ENCODE data around the gene SH2B2.

The SH2B2 gene

GRCh38 chr7:102286237-102287110 lies at the start of gene SH2B2:
Gene SH2B2 (plus strand): TSS chr7:102286868. CDS start chr7:102300551, 13,683 bp downstream.
- peak; percentile 18 to 21 for DNase-seq (ENCODE audit: low read depth in 1 of 2, low spot score in 1 of 2)

- DNase-seq (ENCODE audit: low read depth in 1 of 2, low spot score in 1 of 2), result no peak
Measured at GRCh38 chr7:102239206-102239820, 47.4 kb upstream of the SH2B2 start.

GRCh38 chr7:102241431-102241830 lies 45.2 kb upstream of the SH2B2 start:
- DNase-seq (ENCODE audit: low read depth in 1 of 2, low spot score in 1 of 2), result no peak

- no peak for DNase-seq (ENCODE audit: low read depth in 1 of 2, low spot score in 1 of 2)
Measured at GRCh38 chr7:102244601-102245000, 42.1 kb upstream of the SH2B2 start.

GRCh38 chr7:102248081-102248455 lies 38.6 kb upstream of the SH2B2 start:
- no peak for DNase-seq (ENCODE audit: low read depth in 1 of 2, low spot score in 1 of 2)

GRCh38 chr7:102248456-102249395 lies 37.9 kb upstream of the SH2B2 start:
- no peak for DNase-seq (ENCODE audit: low read depth in 1 of 2, low spot score in 1 of 2)

GRCh38 chr7:102251531-102252365 lies 34.9 kb upstream of the SH2B2 start:
- DNase-seq (ENCODE audit: low read depth in 1 of 2, low spot score in 1 of 2), result no peak

GRCh38 chr7:102252366-102252982 lies 34.2 kb upstream of the SH2B2 start:
- no peak for DNase-seq (ENCODE audit: low read depth in 1 of 2, low spot score in 1 of 2)

GRCh38 chr7:102253066-102253972 lies 33.3 kb upstream of the SH2B2 start:
- DNase-seq (ENCODE audit: low read depth in 1 of 2, low spot score in 1 of 2), result no peak

GRCh38 chr7:102253973-102254370 lies 32.7 kb upstream of the SH2B2 start:
- DNase-seq (ENCODE audit: low read depth in 1 of 2, low spot score in 1 of 2), result no peak

GRCh38 chr7:102254521-102254920 lies 32.1 kb upstream of the SH2B2 start:
- DNase-seq (ENCODE audit: low read depth in 1 of 2, low spot score in 1 of 2), result no peak

- no peak for DNase-seq (ENCODE audit: low read depth in 1 of 2, low spot score in 1 of 2)
Measured at GRCh38 chr7:102255501-102255900, 31.2 kb upstream of the SH2B2 start.

GRCh38 chr7:102255916-102256315 lies 30.8 kb upstream of the SH2B2 start:
- no peak for DNase-seq (ENCODE audit: low read depth in 1 of 2, low spot score in 1 of 2)

GRCh38 chr7:102258073-102258748 lies 28.5 kb upstream of the SH2B2 start:
- no peak for DNase-seq (ENCODE audit: low read depth in 1 of 2, low spot score in 1 of 2)

- no peak for DNase-seq (ENCODE audit: low read depth in 1 of 2, low spot score in 1 of 2)
Measured at GRCh38 chr7:102258749-102259107, 27.9 kb upstream of the SH2B2 start.

GRCh38 chr7:102260856-102261255 lies 25.8 kb upstream of the SH2B2 start:
- DNase-seq (ENCODE audit: low read depth in 1 of 2, low spot score in 1 of 2), result no peak

- no peak for DNase-seq (ENCODE audit: low read depth in 1 of 2, low spot score in 1 of 2)
Measured at GRCh38 chr7:102261451-102261850, 25.2 kb upstream of the SH2B2 start.

GRCh38 chr7:102262546-102262945 lies 24.1 kb upstream of the SH2B2 start:
- DNase-seq (ENCODE audit: low read depth in 1 of 2, low spot score in 1 of 2), result no peak

All from stimulated activated CD4-positive, alpha-beta T cell treated with anti-CD3 and anti-CD28 coated beads, Interleukin-15, amount 100 ng/mL, for 1 hour (primary cell).